Central memory CD8-positive, alpha-beta T cell (primary cell): ENCODE data around the gene FOXO4.
A peak's percentile ranks its signal among the peaks of the same experiment; 100 is the strongest.
"Not testable (repeated sequence)": the region's sequence is repeated elsewhere in the genome, so short reads cannot be mapped to it uniquely, and the experiment has no call there.

ENCODE experiments used
- ATAC-seq: fragments of 150-1000 bp; cut with Tn5 transposase; replicated peaks from 2 replicates; pipeline ENCODE4 v1.10.0; 2022; ENCODE audit warnings: mild to moderate bottlenecking, moderate FRiP score, moderate number of reproducible peaks; ENCODE audit not compliant: poor library complexity, severe bottlenecking; ENCODE audit errors: extremely low read depth
- DNase-seq, 2 donors: peaks; one replicate each; pipeline ENCODE4 v3.0.0; 2021; ENCODE audit warnings: low spot score in 2 of 2
- H3K27ac Mint-ChIP-seq: one replicate; pipeline ENCODE4 v1.8.0; 2022; ENCODE audit warnings: low read depth, mild to moderate bottlenecking, moderate library complexity, mixed read lengths
- H3K27me3 Mint-ChIP-seq: one replicate; pipeline ENCODE4 v1.8.0; 2022; ENCODE audit warnings: mixed read lengths
- H3K36me3 Mint-ChIP-seq: one replicate; pipeline ENCODE4 v1.8.0; 2022; ENCODE audit warnings: mild to moderate bottlenecking, moderate library complexity, mixed read lengths; ENCODE audit not compliant: insufficient read depth
- H3K4me1 Mint-ChIP-seq: one replicate; pipeline ENCODE4 v1.8.0; 2022; ENCODE audit warnings: mixed read lengths
- H3K4me3 Mint-ChIP-seq: one replicate; pipeline ENCODE4 v1.8.0; 2022; ENCODE audit warnings: mild to moderate bottlenecking, moderate library complexity, mixed read lengths
- H3K9me3 Mint-ChIP-seq: one replicate; pipeline ENCODE4 v1.8.0; 2022; ENCODE audit warnings: mixed read lengths

FOXO4 gene, protein sequence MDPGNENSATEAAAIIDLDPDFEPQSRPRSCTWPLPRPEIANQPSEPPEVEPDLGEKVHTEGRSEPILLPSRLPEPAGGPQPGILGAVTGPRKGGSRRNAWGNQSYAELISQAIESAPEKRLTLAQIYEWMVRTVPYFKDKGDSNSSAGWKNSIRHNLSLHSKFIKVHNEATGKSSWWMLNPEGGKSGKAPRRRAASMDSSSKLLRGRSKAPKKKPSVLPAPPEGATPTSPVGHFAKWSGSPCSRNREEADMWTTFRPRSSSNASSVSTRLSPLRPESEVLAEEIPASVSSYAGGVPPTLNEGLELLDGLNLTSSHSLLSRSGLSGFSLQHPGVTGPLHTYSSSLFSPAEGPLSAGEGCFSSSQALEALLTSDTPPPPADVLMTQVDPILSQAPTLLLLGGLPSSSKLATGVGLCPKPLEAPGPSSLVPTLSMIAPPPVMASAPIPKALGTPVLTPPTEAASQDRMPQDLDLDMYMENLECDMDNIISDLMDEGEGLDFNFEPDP

DNA sequence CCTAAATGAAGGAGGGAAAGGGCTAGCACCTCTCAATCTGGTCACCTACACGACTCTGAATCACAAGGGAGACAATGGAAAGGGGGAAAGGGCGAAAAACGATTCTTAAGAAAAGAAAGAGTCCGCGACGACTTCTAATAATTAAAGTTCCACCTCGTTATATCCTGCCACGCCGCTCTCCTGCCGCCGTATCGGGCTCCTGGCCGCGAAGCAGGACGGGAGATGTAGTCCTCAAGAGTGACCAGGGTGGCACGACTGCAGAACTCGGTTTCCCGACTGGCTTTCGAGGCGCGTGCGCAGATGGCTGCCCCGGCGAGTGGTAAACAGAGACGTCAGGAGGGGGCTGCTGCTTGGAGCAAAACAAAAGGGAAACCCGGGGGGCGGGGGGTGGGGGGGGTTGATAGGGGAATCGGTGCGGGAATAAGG lies at the start of gene FOXO4:
TSS of gene FOXO4 (plus strand) at position 297 of the 426 bp plus-strand sequence. CDS start 678 bp downstream, outside the sequence.
- no peaks in the 10 kb centered on the region for H3K27me3 Mint-ChIP-seq
- DNase-seq: peak; percentile 70 to 82
- peaks cover 12% of the 10 kb centered on the region for H3K36me3 Mint-ChIP-seq
- peak; percentile 82 for ATAC-seq
- peak within 1 kb of the TSS; percentile 89 for H3K4me3 Mint-ChIP-seq
- H3K9me3 Mint-ChIP-seq: no peaks in the 10 kb centered on the region
- peaks cover 41% of the 10 kb centered on the region for H3K4me1 Mint-ChIP-seq
- peak within 1 kb of the TSS; percentile 97 for H3K27ac Mint-ChIP-seq

DNA sequence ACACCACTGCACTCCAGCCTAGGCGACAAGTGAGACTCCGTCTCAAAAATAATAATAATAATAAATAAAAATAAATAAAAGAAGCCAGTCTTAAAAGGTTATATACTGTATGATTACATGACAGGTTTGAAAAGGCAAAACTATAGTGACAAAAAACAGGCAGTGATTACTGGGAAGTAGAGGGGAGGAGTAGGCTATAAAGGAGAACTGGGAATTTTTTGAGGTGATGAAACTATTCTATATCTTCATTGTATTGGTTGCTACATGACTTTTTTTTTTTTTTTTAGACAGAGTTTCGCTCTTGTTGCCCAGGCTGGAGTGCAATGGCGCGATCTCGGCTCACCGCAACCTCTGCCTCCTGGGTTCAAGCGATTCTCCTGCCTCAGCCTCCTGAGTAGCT lies 47.8 kb upstream of the FOXO4 start:
- not testable (repeated sequence) for ATAC-seq, DNase-seq, H3K27me3 Mint-ChIP-seq, H3K27ac Mint-ChIP-seq, H3K4me1 Mint-ChIP-seq, H3K36me3 Mint-ChIP-seq, H3K9me3 Mint-ChIP-seq, H3K4me3 Mint-ChIP-seq

DNA sequence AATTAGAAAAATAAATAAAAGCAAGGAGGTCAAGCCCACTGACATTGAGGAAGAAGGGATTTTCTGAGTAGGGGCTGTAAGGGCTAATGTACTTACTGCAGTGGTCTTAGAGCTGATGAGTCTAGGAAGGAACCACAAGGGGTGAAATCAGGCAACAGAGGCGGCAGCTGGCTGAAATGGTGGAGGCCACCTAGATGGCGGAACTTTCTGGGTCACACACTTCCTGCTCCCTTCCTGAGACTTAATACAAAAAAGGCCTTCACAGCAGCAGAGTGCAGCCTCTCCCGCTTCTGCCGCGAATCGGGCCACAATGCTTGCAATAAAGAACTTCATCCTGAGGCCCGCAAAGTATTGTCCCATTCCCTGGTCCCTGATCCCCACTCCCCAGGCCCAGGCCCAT lies 42.9 kb upstream of the FOXO4 start:
- ATAC-seq (no peak), DNase-seq (no peak)
- H3K27ac Mint-ChIP-seq: no peak overlapping the region
- H3K4me1 Mint-ChIP-seq: peaks cover 5% of the 10 kb centered on the region
- H3K9me3 Mint-ChIP-seq: no peaks in the 10 kb centered on the region
- H3K36me3 Mint-ChIP-seq: peaks cover 10% of the 10 kb centered on the region
- H3K4me3 Mint-ChIP-seq: no peak overlapping the region
- H3K27me3 Mint-ChIP-seq: no peaks in the 10 kb centered on the region

DNA sequence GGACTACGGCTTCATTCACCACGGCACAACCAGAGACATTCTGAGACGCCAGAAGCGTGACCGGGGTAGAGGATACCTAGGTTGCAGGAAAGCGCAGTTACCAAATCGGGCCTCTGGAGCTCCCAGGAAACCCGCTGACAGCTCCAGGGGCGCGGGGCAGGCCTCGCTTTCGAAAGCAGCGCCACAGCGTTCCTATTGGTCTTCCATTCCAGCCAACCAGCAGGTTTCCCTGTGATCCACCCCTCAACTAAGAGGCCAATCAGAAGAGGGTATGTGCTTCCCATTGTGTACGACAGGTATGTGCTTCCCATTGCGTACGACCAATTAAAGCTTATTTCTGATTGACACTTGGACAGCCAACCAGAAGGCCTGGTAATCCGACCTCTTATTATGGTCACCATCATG lies 42.4 kb upstream of the FOXO4 start:
- Mint-ChIP-seq H3K27ac (no peak overlapping the region), H3K9me3 (no peaks in the 10 kb centered on the region), H3K27me3 (no peaks in the 10 kb centered on the region), H3K4me3 (no peak overlapping the region), H3K4me1 (peaks cover 9% of the 10 kb centered on the region), H3K36me3 (peaks cover 13% of the 10 kb centered on the region)
- ATAC-seq: no peak
- DNase-seq: no peak

DNA sequence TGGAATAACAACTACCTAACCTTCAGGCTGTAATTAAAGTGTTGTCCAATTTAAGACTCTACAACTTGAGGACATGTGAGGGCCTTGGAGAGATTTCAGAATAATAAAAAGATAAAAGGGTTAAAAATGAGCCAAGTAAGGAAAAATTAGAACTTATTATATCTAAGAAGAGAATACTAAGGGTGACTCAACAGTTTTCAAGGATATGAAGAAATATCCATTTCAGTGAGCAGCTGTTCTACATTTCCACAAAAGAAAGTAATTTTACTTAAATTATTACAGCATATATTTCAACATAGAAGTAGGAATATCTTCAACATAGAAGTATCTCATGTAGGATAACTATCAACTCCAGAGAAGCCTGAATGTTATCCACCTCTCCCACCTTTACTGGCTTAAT lies 38.8 kb upstream of the FOXO4 start:
- ATAC-seq: no peak
- peaks cover 24% of the 10 kb centered on the region for H3K4me1 Mint-ChIP-seq
- H3K27me3 Mint-ChIP-seq: no peaks in the 10 kb centered on the region
- H3K9me3 Mint-ChIP-seq: no peaks in the 10 kb centered on the region
- no peak for DNase-seq
- H3K27ac Mint-ChIP-seq: peak overlapping the region; percentile 7
- H3K36me3 Mint-ChIP-seq: peaks cover 19% of the 10 kb centered on the region
- H3K4me3 Mint-ChIP-seq: no peak overlapping the region

DNA sequence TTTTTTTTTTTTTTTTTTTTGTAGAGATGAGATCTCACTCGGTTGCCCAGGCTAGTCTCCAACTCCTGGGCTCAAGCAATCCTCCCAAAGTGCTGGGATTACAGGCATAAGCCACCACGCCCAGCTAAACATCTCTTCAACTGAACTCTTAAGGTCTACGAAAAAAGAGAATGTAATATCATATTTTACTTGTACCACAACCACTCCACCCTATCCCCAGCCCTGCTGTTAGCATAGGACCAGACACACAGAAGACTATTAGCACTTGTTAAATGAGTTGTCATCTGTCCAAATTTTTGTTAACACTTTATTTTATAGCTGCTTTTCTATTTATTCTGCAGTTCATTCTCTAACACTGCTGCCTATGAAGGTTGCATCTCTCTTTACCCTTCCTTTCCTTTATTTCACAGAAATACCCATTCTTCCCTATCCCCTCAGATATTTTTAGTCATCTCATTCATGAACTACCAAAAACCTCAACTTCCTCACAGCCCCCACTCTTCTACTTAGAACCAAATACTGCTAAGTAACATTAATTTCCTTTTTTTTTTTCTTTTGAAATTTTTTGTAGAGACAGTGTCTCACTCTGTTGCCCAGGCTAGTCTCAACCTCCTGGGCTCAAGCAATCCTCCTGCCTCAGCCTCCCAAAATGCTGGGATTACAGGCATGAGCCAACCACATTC lies 37.7 kb upstream of the FOXO4 start:
- Mint-ChIP-seq H3K27ac (peak overlapping the region; percentile 77), H3K36me3 (peaks cover 29% of the 10 kb centered on the region)

DNA sequence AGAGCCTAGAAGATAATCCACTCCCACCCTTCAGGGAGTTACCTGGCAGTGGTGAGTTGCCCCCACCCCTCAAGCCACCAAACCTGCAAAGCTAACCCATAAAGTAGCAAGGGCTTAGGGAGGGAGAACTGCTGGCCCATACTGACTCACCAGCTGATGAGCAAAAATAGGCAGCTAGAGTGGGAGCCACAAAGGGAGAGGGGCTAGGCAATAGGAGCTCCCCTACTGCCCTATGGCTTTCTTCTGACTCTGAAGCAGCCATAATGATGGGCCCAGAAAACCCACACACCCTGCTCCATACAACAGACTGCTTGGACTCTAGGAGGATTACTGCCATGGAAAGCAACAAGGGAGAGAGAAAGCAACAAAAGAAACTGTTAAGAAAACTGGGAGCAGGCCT lies 35.5 kb upstream of the FOXO4 start:
- DNase-seq (no peak), ATAC-seq (no peak)
- no peaks in the 10 kb centered on the region for H3K9me3 Mint-ChIP-seq
- no peak overlapping the region for H3K4me3 Mint-ChIP-seq
- H3K36me3 Mint-ChIP-seq: peaks cover 33% of the 10 kb centered on the region
- H3K4me1 Mint-ChIP-seq: peaks cover 32% of the 10 kb centered on the region
- H3K27ac Mint-ChIP-seq: no peak overlapping the region
- no peaks in the 10 kb centered on the region for H3K27me3 Mint-ChIP-seq

More for the DNA sequence above, 37.7 kb upstream of the FOXO4 start:
- H3K4me1 Mint-ChIP-seq: peaks cover 24% of the 10 kb centered on the region
- H3K9me3 Mint-ChIP-seq: no peaks in the 10 kb centered on the region
- DNase-seq (no peak), ATAC-seq (no peak)
- no peak overlapping the region for H3K4me3 Mint-ChIP-seq
- H3K27me3 Mint-ChIP-seq: no peaks in the 10 kb centered on the region

DNA sequence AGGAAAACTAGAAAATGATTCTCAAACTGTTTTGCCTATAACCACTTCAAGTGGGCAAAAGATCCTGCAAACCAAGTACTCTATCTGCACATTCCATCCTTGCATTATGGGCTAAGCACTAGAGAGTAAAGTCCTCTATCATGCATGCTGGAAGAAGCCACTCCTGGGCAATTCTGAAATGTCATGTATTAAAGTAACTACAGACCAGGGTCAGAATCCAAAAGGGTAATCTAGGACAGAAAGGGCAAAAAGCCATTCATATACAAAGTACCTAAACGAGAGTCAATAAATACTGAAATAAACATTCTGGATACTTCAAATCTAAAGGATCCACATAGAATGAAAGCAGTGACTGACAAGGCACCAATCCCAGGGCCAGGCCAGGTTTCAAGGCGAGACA lies 28.6 kb upstream of the FOXO4 start:
- no peak for DNase-seq
- H3K4me1 Mint-ChIP-seq: peaks cover 20% of the 10 kb centered on the region
- peaks cover 23% of the 10 kb centered on the region for H3K36me3 Mint-ChIP-seq
- H3K9me3 Mint-ChIP-seq: no peaks in the 10 kb centered on the region
- no peaks in the 10 kb centered on the region for H3K27me3 Mint-ChIP-seq
- peak overlapping the region; percentile 94 for H3K4me3 Mint-ChIP-seq
- no peak for ATAC-seq
- peak overlapping the region; percentile 88 for H3K27ac Mint-ChIP-seq

DNA sequence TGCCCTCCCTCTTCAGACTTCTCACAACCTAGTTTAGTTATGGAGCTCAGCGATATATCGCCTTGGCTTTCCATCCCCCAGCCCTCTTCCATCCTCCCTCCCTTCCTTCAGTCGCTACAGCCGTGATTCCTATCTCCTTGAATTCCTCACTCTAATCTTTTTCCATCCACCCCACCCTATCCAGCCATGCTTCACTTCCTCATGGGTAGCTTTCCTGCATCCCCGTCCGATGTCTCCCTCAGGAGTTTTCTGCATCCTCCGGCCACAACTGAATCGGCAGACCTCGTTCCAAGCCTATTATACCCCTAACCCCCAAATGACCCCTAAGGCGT lies 28.0 kb upstream of the FOXO4 start:
- Mint-ChIP-seq H3K9me3 (no peaks in the 10 kb centered on the region), H3K4me1 (peaks cover 20% of the 10 kb centered on the region), H3K27ac (peak overlapping the region; percentile 88), H3K36me3 (peaks cover 18% of the 10 kb centered on the region), H3K27me3 (no peaks in the 10 kb centered on the region), H3K4me3 (peak overlapping the region; percentile 94)
- DNase-seq (no peak), ATAC-seq (no peak)

DNA sequence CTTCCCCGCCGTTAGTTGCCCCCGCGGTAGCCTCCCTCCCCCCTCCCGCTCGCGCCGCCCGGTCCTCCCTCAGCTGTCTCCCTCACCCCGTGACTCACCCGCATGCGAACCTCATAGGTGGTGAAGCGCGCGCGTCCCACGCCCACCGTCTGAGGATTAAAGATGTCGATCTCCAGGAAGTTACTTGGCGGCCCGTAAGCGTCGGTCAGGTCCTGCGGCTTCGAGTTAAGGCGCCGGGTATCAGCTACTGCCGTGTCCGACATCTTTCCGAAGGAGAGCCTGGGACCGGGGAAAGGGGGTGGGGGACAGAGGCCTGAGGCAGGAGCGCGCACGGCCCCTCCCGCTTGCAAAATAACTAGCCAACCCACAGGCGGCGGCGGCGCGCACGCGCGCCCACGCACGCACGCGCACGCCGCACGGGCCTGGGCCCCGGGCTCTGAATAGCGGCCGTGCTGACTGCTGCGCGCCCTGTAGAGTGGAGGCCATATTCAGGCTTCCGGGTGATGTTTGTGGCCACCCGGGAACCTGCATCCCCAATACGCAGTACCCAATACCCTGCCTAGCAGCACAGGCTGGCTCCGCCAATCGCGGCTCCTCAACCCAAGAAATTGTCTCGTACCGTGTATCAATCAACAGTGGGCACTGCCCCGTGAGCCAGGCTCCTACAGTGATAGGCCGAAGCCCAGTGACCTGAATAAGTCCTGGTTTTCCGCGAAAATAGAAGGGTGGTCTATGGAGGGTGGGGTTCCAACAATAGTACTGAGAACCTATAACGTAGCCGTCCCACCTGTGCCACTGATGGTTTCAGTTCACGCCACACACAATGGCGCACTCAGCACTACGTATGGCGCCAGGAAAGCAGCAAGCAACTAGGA lies 27.4 kb upstream of the FOXO4 start, which contains the start of gene SNX12:
TSS of gene SNX12 (minus strand) at position 291 of the 875 bp plus-strand sequence. CDS start at position 263, 28 bp downstream.
- H3K36me3 Mint-ChIP-seq: peaks cover 14% of the 10 kb centered on the region
- no peaks in the 10 kb centered on the region for H3K9me3 Mint-ChIP-seq

DNA sequence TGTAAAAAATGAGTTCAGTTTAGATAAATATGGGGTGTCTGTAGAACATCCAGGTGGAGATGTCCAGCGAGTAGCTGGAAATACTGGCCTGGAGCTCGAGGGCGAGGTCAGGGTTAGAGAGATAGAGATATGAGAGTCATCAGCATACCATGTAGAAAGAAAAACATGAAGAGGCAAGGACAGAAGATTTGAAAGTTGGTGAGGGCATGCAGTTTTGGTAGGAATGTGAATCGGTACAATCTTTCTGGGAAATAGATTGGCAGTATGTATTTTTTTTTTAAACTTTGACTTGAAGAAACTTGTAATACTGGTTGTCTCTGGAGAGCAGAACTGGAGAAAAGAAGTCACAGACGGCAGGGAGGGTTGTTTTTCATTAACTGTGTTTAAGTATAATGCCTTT lies 25.1 kb upstream of the FOXO4 start:
- Mint-ChIP-seq H3K9me3 (no peaks in the 10 kb centered on the region), H3K36me3 (peaks cover 11% of the 10 kb centered on the region), H3K4me1 (peaks cover 12% of the 10 kb centered on the region), H3K27me3 (peaks cover 8% of the 10 kb centered on the region), H3K27ac (no peak overlapping the region), H3K4me3 (no peak overlapping the region)
- ATAC-seq (no peak), DNase-seq (no peak)

More for the DNA sequence above, 27.4 kb upstream of the FOXO4 start, which contains the start of gene SNX12:
- H3K4me1 Mint-ChIP-seq: peaks cover 20% of the 10 kb centered on the region
- peak within 1 kb of the TSS; percentile 94 for H3K4me3 Mint-ChIP-seq
- peak; percentile 67 to 87 for DNase-seq
- peak within 1 kb of the TSS; percentile 88 for H3K27ac Mint-ChIP-seq
- no peaks in the 10 kb centered on the region for H3K27me3 Mint-ChIP-seq
- peak; percentile 98 for ATAC-seq
